Peyer's patch (tissue), 4 donors: ENCODE data around the gene KIRREL3. TPM values are rescaled to one million over a fixed set of nuclear protein-coding genes. Genes with fewer than 3 reads are reported as not detected.

Experiments
- DNase-seq, 3 donors: peaks; one replicate each; pipeline ENCODE4 v3.0.0-alpha.2; 2017 to 2019
- H3K27ac ChIP-seq, 4 donors: fragments of 200-600 bp; sonication (generic); one replicate each; pipeline ENCODE4 v1.5.1; 2016 to 2019
- H3K27me3 ChIP-seq, 2 donors: fragments of 200-600 bp; sonication (generic); one replicate each; pipeline ENCODE4 v1.5.1; 2019
- H3K36me3 ChIP-seq, 3 donors: fragments of 200-600 bp; sonication (generic); one replicate each; pipeline ENCODE4 v1.5.1; 2016 to 2019
- H3K4me1 ChIP-seq, 4 donors: fragments of 200-600 bp; sonication (generic); one replicate each; pipeline ENCODE4 v1.5.1; 2016 to 2019
- H3K4me3 ChIP-seq, 4 donors: fragments of 200-600 bp; sonication (generic); 1 replicate in 3 of 4; 2 replicates in 1 of 4; pipeline ENCODE4 v1.5.1; 2016 to 2019; ENCODE audit warnings: mild to moderate bottlenecking in 1 of 4
- H3K9me3 ChIP-seq, 4 donors: fragments of 200-600 bp; sonication (generic); one replicate each; pipeline ENCODE4 v1.5.1; 2016 to 2019; ENCODE audit warnings: mild to moderate bottlenecking in 1 of 4
- CTCF ChIP-seq, 6 experiments: fragments of 450-650 bp in 4 of 6; fragments of 200-600 bp in 2 of 6; sonication (generic) in 1 of 6; IDR thresholded peaks; one replicate each; pipeline ENCODE4 v1.5.1; 2017 to 2019; ENCODE audit warnings: antibody characterized with exemption in 6 of 6, mild to moderate bottlenecking in 3 of 6, moderate library complexity in 1 of 6
- POLR2A ChIP-seq, 2 donors: fragments of 450-650 bp; IDR thresholded peaks; one replicate each; pipeline ENCODE4 v1.5.1; 2017; ENCODE audit warnings: antibody characterized with exemption in 2 of 2, mild to moderate bottlenecking in 2 of 2, moderate library complexity in 2 of 2
- total RNA-seq, 4 donors: library from RNA; depleted of rRNA; stranded (reverse); fragments of >200 nt; gene quantifications; one replicate each; pipeline ENCODE4 v1.1.0, GENCODE V29; 2016

KIRREL3 gene
- total RNA-seq, 4 donors from 2014 or later, result 0.83 TPM; not detected in 3

GRCh38 chr11:126423154-126423553 lies 577.4 kb downstream of the KIRREL3 start:
- no peaks in the 10 kb centered on the region for H3K27me3 ChIP-seq
- no peaks in the 10 kb centered on the region for H3K9me3 ChIP-seq
- DNase-seq, result no peak
- no peak overlapping the region for H3K4me3 ChIP-seq
- H3K4me1 ChIP-seq, result no peaks in the 10 kb centered on the region
- H3K27ac ChIP-seq, result no peak overlapping the region
- no peaks in the 10 kb centered on the region for H3K36me3 ChIP-seq
- TF ChIP-seq POLR2A (IDR thresholded peaks at IDR 0.05), result no peak
- no peak for TF ChIP-seq CTCF (IDR thresholded peaks at IDR 0.05)

- H3K27me3 ChIP-seq, result no peaks in the 10 kb centered on the region
- no peak for TF ChIP-seq POLR2A (IDR thresholded peaks at IDR 0.05)
- TF ChIP-seq CTCF (IDR thresholded peaks at IDR 0.05), result no peak
- no peak overlapping the region for H3K27ac ChIP-seq
- H3K4me1 ChIP-seq, result no peaks in the 10 kb centered on the region
- no peaks in the 10 kb centered on the region for H3K36me3 ChIP-seq
- H3K4me3 ChIP-seq, result no peak overlapping the region
- no peak for DNase-seq
- H3K9me3 ChIP-seq, result no peaks in the 10 kb centered on the region
These were observed 578.1 kb downstream of the KIRREL3 start for GRCh38 chr11:126422446-126422845.

GRCh38 chr11:126421271-126421671 lies 579.3 kb downstream of the KIRREL3 start:
- Histone ChIP-seq H3K9me3 (no peaks in the 10 kb centered on the region), H3K4me1 (peaks cover 0 to 5% (median 1%) of the 10 kb centered on the region in 4 donors), H3K27me3 (no peaks in the 10 kb centered on the region), H3K36me3 (no peaks in the 10 kb centered on the region), H3K4me3 (no peak overlapping the region), H3K27ac (peak overlapping the region in 1 of 4 donors; percentile 70)
- TF ChIP-seq CTCF (IDR thresholded peaks at IDR 0.05) (no peak), POLR2A (IDR thresholded peaks at IDR 0.05) (no peak)
- DNase-seq, result no peak

GRCh38 chr11:126420698-126421256 lies 579.8 kb downstream of the KIRREL3 start:
- no peak overlapping the region for H3K4me3 ChIP-seq
- H3K4me1 ChIP-seq, result peaks cover 0 to 8% (median 2%) of the 10 kb centered on the region in 4 donors
- DNase-seq, result no peak
- H3K9me3 ChIP-seq, result no peaks in the 10 kb centered on the region
- H3K36me3 ChIP-seq, result no peaks in the 10 kb centered on the region
- no peaks in the 10 kb centered on the region for H3K27me3 ChIP-seq
- peak overlapping the region in 1 of 4 donors; percentile 70 for H3K27ac ChIP-seq
- TF ChIP-seq CTCF (IDR thresholded peaks at IDR 0.05), result no peak
- TF ChIP-seq POLR2A (IDR thresholded peaks at IDR 0.05), result no peak

- H3K9me3 ChIP-seq, result no peaks in the 10 kb centered on the region
- no peaks in the 10 kb centered on the region for H3K36me3 ChIP-seq
- H3K4me1 ChIP-seq, result peaks cover 0 to 14% (median 2%) of the 10 kb centered on the region in 4 donors
- no peaks in the 10 kb centered on the region for H3K27me3 ChIP-seq
- peak overlapping the region in 2 of 4 donors; percentile 3 to 70 for H3K27ac ChIP-seq
- no peak overlapping the region for H3K4me3 ChIP-seq
- no peak for DNase-seq
- no peak for TF ChIP-seq CTCF (IDR thresholded peaks at IDR 0.05)
- no peak for TF ChIP-seq POLR2A (IDR thresholded peaks at IDR 0.05)
These were observed 580.5 kb downstream of the KIRREL3 start for GRCh38 chr11:126419801-126420697.
